ENCODE data around the gene TMEM115.

The TMEM115 gene

GRCh38 chr3:50326182-50326541 lies 33.2 kb downstream of the TMEM115 start:
- TF ChIP-seq CTCF (IDR thresholded peaks at IDR 0.05; ENCODE audit: control insufficient read depth, extremely low read depth, insufficient read depth): no peak
- no peak overlapping the region for H3K4me3 ChIP-seq (ENCODE audit: low read depth, low read length)
- DNase-seq (ENCODE audit: low read depth): no peak

GRCh38 chr3:50325497-50326181 lies 33.7 kb downstream of the TMEM115 start:
- no peak overlapping the region for H3K4me3 ChIP-seq (ENCODE audit: low read depth, low read length)
- TF ChIP-seq CTCF (IDR thresholded peaks at IDR 0.05; ENCODE audit: control insufficient read depth, extremely low read depth, insufficient read depth): no peak
- DNase-seq (ENCODE audit: low read depth): no peak

- DNase-seq (ENCODE audit: low read depth): no peak
- no peak overlapping the region for H3K4me3 ChIP-seq (ENCODE audit: low read depth, low read length)
- no peak for TF ChIP-seq CTCF (IDR thresholded peaks at IDR 0.05; ENCODE audit: control insufficient read depth, extremely low read depth, insufficient read depth)
These were observed 34.2 kb downstream of the TMEM115 start for GRCh38 chr3:50325113-50325480.

- no peak for DNase-seq (ENCODE audit: low read depth)
- peak; percentile 88 for TF ChIP-seq CTCF (IDR thresholded peaks at IDR 0.05; ENCODE audit: control insufficient read depth, extremely low read depth, insufficient read depth)
These were observed 34.8 kb downstream of the TMEM115 start for GRCh38 chr3:50324351-50325112.

GRCh38 chr3:50323614-50324199 lies 35.6 kb downstream of the TMEM115 start:
- TF ChIP-seq CTCF (IDR thresholded peaks at IDR 0.05; ENCODE audit: control insufficient read depth, extremely low read depth, insufficient read depth): no peak
- no peak for DNase-seq (ENCODE audit: low read depth)
- H3K4me3 ChIP-seq (ENCODE audit: low read depth, low read length): no peak overlapping the region

More at GRCh38 chr3:50324351-50325112, 34.8 kb downstream of the TMEM115 start:
- no peak overlapping the region for H3K4me3 ChIP-seq (ENCODE audit: low read depth, low read length)

- H3K4me3 ChIP-seq (ENCODE audit: low read depth, low read length): no peak overlapping the region
- DNase-seq (ENCODE audit: low read depth): no peak
- no peak for TF ChIP-seq CTCF (IDR thresholded peaks at IDR 0.05; ENCODE audit: control insufficient read depth, extremely low read depth, insufficient read depth)
These were observed 36.2 kb downstream of the TMEM115 start for GRCh38 chr3:50323092-50323600.
